IMR-90 (cell line): ENCODE data around the gene FAXC. TPM values are rescaled to one million over a fixed set of nuclear protein-coding genes. Genes with fewer than 3 reads are reported as not detected.

Experiments
- ATAC-seq: fragments of 200-7000 bp; cut with Tn5 transposase; 2 replicates; pipeline ENCODE4 v1.9.1; 2020; ENCODE audit warnings: low read depth, mild to moderate bottlenecking, moderate library complexity
- BruUV-seq: library from RNA; stranded (reverse); fragments of 400-500 nt; replicated peaks from 2 replicates; lab custom pipeline; 2021; lab: Mats Ljungman, UMichigan
- CTCF ChIA-PET: fragments of 300-600 bp; formaldehyde crosslinking; extraction: SDS; loops from one replicate; lab custom pipeline; 2021; ENCODE audit warnings: antibody characterized with exemption; lab: Yijun Ruan, JAX
- POLR2A ChIA-PET: fragments of 300-600 bp; sonication (Branson Sonifier 250); formaldehyde crosslinking; loops from one replicate; lab custom pipeline; 2022; ENCODE audit warnings: antibody characterized with exemption; ENCODE audit not compliant: unreplicated experiment; lab: Charles Lee
- DNase-seq: peaks from one replicate; pipeline ENCODE4 v3.0.0; 2013
- H2AFZ ChIP-seq: replicated peaks from 2 replicates; pipeline ENCODE3; 2013; ENCODE audit warnings: low read length, mild to moderate bottlenecking; ENCODE audit not compliant: poor library complexity
- H2AK5ac ChIP-seq: 2 replicates; pipeline ENCODE4 v1.6.1; 2013; ENCODE audit warnings: low read depth, low read length, inconsistent platforms
- H2AK9ac ChIP-seq: replicated peaks from 2 replicates; pipeline ENCODE3; 2013; ENCODE audit warnings: mild to moderate bottlenecking, low read depth, low read length, moderate library complexity; ENCODE audit not compliant: poor library complexity
- H2BK120ac ChIP-seq: 2 replicates; pipeline ENCODE4 v1.6.1; 2013; ENCODE audit warnings: low read depth, low read length, inconsistent platforms
- H2BK15ac ChIP-seq: 3 replicates; pipeline ENCODE4 v1.6.1; 2013; ENCODE audit warnings: low read depth, low read length, inconsistent platforms
- H2BK20ac ChIP-seq: 2 replicates; pipeline ENCODE4 v1.6.1; 2013; ENCODE audit warnings: low read depth, mild to moderate bottlenecking, inconsistent platforms, low read length, moderate library complexity
- H2BK5ac ChIP-seq: 2 replicates; pipeline ENCODE4 v1.6.1; 2013; ENCODE audit warnings: mild to moderate bottlenecking, low read depth, low read length, inconsistent platforms; ENCODE audit not compliant: poor library complexity, severe bottlenecking
- H3K14ac ChIP-seq: replicated peaks from 2 replicates; pipeline ENCODE4 v1.6.1; 2013; ENCODE audit warnings: low read depth, low read length, inconsistent platforms
- H3K18ac ChIP-seq: 2 replicates; pipeline ENCODE4 v1.6.1; 2013; ENCODE audit warnings: low read depth, low read length, control low read depth
- H3K23ac ChIP-seq: 2 replicates; pipeline ENCODE4 v1.6.1; 2013; ENCODE audit warnings: low read depth, low read length, inconsistent platforms
- H3K27ac ChIP-seq: 2 replicates; pipeline ENCODE4 v1.5.1; 2013; ENCODE audit warnings: mild to moderate bottlenecking, control low read depth, low read length; ENCODE audit not compliant: insufficient read depth
- H3K27me3 ChIP-seq: 2 replicates; pipeline ENCODE4 v1.6.1; 2013; ENCODE audit warnings: low read length; ENCODE audit not compliant: control insufficient read depth, insufficient read depth
- H3K36me3 ChIP-seq: 2 replicates; pipeline ENCODE4 v1.6.1; 2013; ENCODE audit warnings: low read length, mixed read lengths; ENCODE audit not compliant: control insufficient read depth, insufficient read depth
- H3K4ac ChIP-seq: 2 replicates; pipeline ENCODE4 v1.6.1; 2013; ENCODE audit warnings: low read depth, low read length, inconsistent platforms
- H3K4me1 ChIP-seq: 2 replicates; pipeline ENCODE4 v1.6.1; 2013; ENCODE audit warnings: low read length, mixed read lengths; ENCODE audit not compliant: control insufficient read depth, insufficient read depth
- H3K4me2 ChIP-seq: 2 replicates; pipeline ENCODE4 v1.6.1; 2013; ENCODE audit warnings: low read depth, mild to moderate bottlenecking, control low read depth, low read length, moderate library complexity
- H3K4me3 ChIP-seq: 2 replicates; pipeline ENCODE4 v1.5.1; 2013; ENCODE audit warnings: low read depth, mild to moderate bottlenecking, control low read depth, low read length, moderate library complexity; ENCODE audit not compliant: insufficient read depth
- H3K56ac ChIP-seq: 2 replicates; pipeline ENCODE4 v1.6.1; 2013; ENCODE audit warnings: low read length, inconsistent platforms; ENCODE audit not compliant: insufficient read depth; ENCODE audit errors: extremely low read depth
- H3K79me1 ChIP-seq, 2 experiments: 2 replicates each; pipeline ENCODE4 v1.6.1; 2013; ENCODE audit warnings: low read length in 2 of 2, inconsistent platforms in 1 of 2, low read depth in 1 of 2
- H3K9ac ChIP-seq: 2 replicates; pipeline ENCODE4 v1.6.1; 2013; ENCODE audit warnings: low read depth, low read length, control low read depth
- H3K9me1 ChIP-seq: 2 replicates; pipeline ENCODE4 v1.6.1; 2013; ENCODE audit warnings: low read length, inconsistent platforms; ENCODE audit not compliant: insufficient read depth
- H3K9me3 ChIP-seq: 2 replicates; pipeline ENCODE4 v1.6.1; 2013; ENCODE audit warnings: low read length; ENCODE audit not compliant: control insufficient read depth, insufficient read depth
- H4K20me1 ChIP-seq: 2 replicates; pipeline ENCODE4 v1.6.1; 2013; ENCODE audit warnings: low read length, inconsistent platforms; ENCODE audit not compliant: insufficient read depth
- H4K5ac ChIP-seq: 2 replicates; pipeline ENCODE4 v1.6.1; 2013; ENCODE audit warnings: mild to moderate bottlenecking, low read depth, low read length, control low read depth
- H4K8ac ChIP-seq, 2 experiments: 2 replicates each; pipeline ENCODE4 v1.6.1; 2013; ENCODE audit warnings: low read depth in 2 of 2, low read length in 2 of 2, control low read depth in 1 of 2, inconsistent platforms in 1 of 2
- H4K91ac ChIP-seq: 2 replicates; pipeline ENCODE4 v1.6.1; 2013; ENCODE audit warnings: low read depth, low read length, inconsistent platforms; ENCODE audit not compliant: insufficient read depth
- CTCF ChIP-seq: conservative IDR thresholded peaks from 2 replicates; pipeline ENCODE4 v1.5.1; 2012; ENCODE audit warnings: mild to moderate bottlenecking, low read depth, low read length, improper control_type of control experiment
- MAZ ChIP-seq: IDR thresholded peaks from 2 replicates; pipeline ENCODE4 v1.6.1; 2012; ENCODE audit warnings: low read depth, mild to moderate bottlenecking, low read length, improper control_type of control experiment, moderate library complexity, borderline replicate concordance
- RAD21 ChIP-seq: IDR thresholded peaks from 2 replicates; pipeline ENCODE4 v1.6.1; 2012; ENCODE audit warnings: low read length, improper control_type of control experiment
- SMC3 ChIP-seq: fragments of 150-350 bp; IDR thresholded peaks from 2 replicates; pipeline ENCODE4 v1.6.1; 2016; ENCODE audit warnings: low read depth, mild to moderate bottlenecking, antibody characterized with exemption, low read length, moderate library complexity
- USF2 ChIP-seq: fragments of 150-350 bp; IDR thresholded peaks from 2 replicates; pipeline ENCODE4 v1.6.1; 2017; ENCODE audit warnings: mild to moderate bottlenecking, antibody characterized with exemption, low read length, low read depth
- WGBS, 2 experiments: methylation state at CpG; one replicate each; pipeline versions ENCODE4 v1.1.5 to v1.1.7; 2013; ENCODE audit warnings: missing lambda C conversion rate in 2 of 2; ENCODE audit not compliant: insufficient read length in 1 of 2; ENCODE audit errors: extremely low coverage in 2 of 2; 5-methylcytosine and 5-hydroxymethylcytosine counted together
- dilution Hi-C: fragments of 300-500 bp; cut with HindIII; formaldehyde crosslinking; loops from one replicate; pipeline ENCODE4 v1.14.3; 2018; ENCODE audit warnings: low sequenced_read_pairs; ENCODE audit not compliant: unreplicated experiment
- in situ Hi-C: fragments of 300-500 bp; cut with MboI; formaldehyde crosslinking; loops from 3 replicates; pipeline ENCODE4 v1.14.3; 2019; ENCODE audit warnings: low sequenced_read_pairs, inconsistent platforms, mixed read lengths
- intact Hi-C: fragments of 100-400 bp; cut with micrococcal nuclease; formaldehyde crosslinking; loops from 2 replicates; pipeline ENCODE4 v1.10.0; 2022
- polyA plus RNA-seq, 3 experiments: library from polyadenylated mRNA; depleted of rRNA; stranded (reverse); fragments of >200 nt; gene quantifications; 2 replicates each; pipeline ENCODE4 v1.2.3, GENCODE V29; 2012; ENCODE audit warnings: low replicate concordance in 1 of 3
- total RNA-seq: library from RNA; depleted of rRNA; stranded (reverse); fragments of >200 nt; gene quantifications from 2 replicates; pipeline ENCODE4 v1.2.3, GENCODE V29; 2012

Gene FAXC
- total and polyA plus RNA-seq, 2 of the 4 experiments (the other 2 are of a cell fraction), result 1.1 to 2.7 TPM

GRCh38 chr6:99330159-99330558 is 19.3 kb downstream of the FAXC start:
- dilution Hi-C loops (no loop called here), intact Hi-C loops (loop anchor here (1.0 to 5.0 kb wide), 2 partner anchors 192 to 492 kb away; no protein-coding TSS in a partner anchor), in situ Hi-C loops (no loop called here)
- no peak overlapping the region for H3K56ac ChIP-seq
- no peak overlapping the region for H2AFZ ChIP-seq
- H3K4ac ChIP-seq, result no peak overlapping the region
- no peaks in the 10 kb centered on the region for H3K27me3 ChIP-seq
- no peaks in the 10 kb centered on the region for H3K4me1 ChIP-seq
- no peaks in the 10 kb centered on the region for H4K20me1 ChIP-seq
- no peak overlapping the region for H4K8ac ChIP-seq
- H3K4me2 ChIP-seq, result peak overlapping the region; percentile 52; the same call in 1 of the 2 replicates
- peak; percentile 89 for ATAC-seq
- H3K23ac ChIP-seq, result no peak overlapping the region
- BruUV-seq, result no TSS peak
- DNase-seq, result peak; percentile 79
- H2BK120ac ChIP-seq, result no peak overlapping the region
- no peaks in the 10 kb centered on the region for H3K79me1 ChIP-seq
- H3K36me3 ChIP-seq, result no peaks in the 10 kb centered on the region
- no peak overlapping the region for H3K14ac ChIP-seq
- H2AK5ac ChIP-seq, result no peak overlapping the region
- H3K4me3 ChIP-seq, result no peak overlapping the region
- POLR2A ChIA-PET, result no interaction called here
- H2BK5ac ChIP-seq, result no peak overlapping the region
- H3K27ac ChIP-seq, result no peak overlapping the region
- H4K91ac ChIP-seq, result no peak overlapping the region
- no peak for TF ChIP-seq MAZ
- TF ChIP-seq SMC3, result peak; percentile 51
- no peak for TF ChIP-seq USF2
- TF ChIP-seq CTCF, result peak; percentile 78
- peak; percentile 63 for TF ChIP-seq RAD21
- H2BK15ac ChIP-seq, result no peak overlapping the region
- no peaks in the 10 kb centered on the region for H3K9me1 ChIP-seq
- no peak overlapping the region for H2AK9ac ChIP-seq
- no peak overlapping the region for H4K5ac ChIP-seq
- no peak overlapping the region for H3K18ac ChIP-seq
- no CpG with 5 or more reads among the region's 2 CpGs for WGBS, 2 experiments
- H3K9me3 ChIP-seq, result no peaks in the 10 kb centered on the region
- CTCF ChIA-PET, result interaction anchor here (0.6 to 1.7 kb wide), 16 partner anchors 10 to 493 kb away, joined by 3 to 14 read pairs (median 4); no protein-coding TSS in a partner anchor
- H2BK20ac ChIP-seq, result no peak overlapping the region
- no peak overlapping the region for H3K9ac ChIP-seq
